Measurements from ENCODE around the gene SUCNR1. TPM values are rescaled to one million over a fixed set of nuclear protein-coding genes. Genes with fewer than 3 reads are reported as not detected.

Gene SUCNR1
- total and polyA plus RNA-seq, 2 donors (not counting 1 experiment from before 2014, with no cell fraction given), result not detected

- H3K9me3 ChIP-seq (ENCODE audit: control extremely low read depth in 1 of 3, control insufficient read depth in 2 of 3, insufficient read depth in 1 of 3, low read length in 2 of 3), result peaks cover 0 to 1% (median 0%) of the 10 kb centered on the region in 3 donors
- no peaks in the 10 kb centered on the region for H3K4me1 Mint-ChIP-seq
- no peak overlapping the region for H3K27ac Mint-ChIP-seq
- H3K4me3 ChIP-seq (ENCODE audit: control extremely low read depth in 1 of 5, extremely low read depth in 1 of 5, insufficient read depth in 1 of 5, low read depth in 2 of 5, low read length in 4 of 5), result no peak overlapping the region
- no peaks in the 10 kb centered on the region for H3K27me3 ChIP-seq (replicated peaks in 1 of 4; ENCODE audit: control extremely low read depth in 1 of 4, control insufficient read depth in 3 of 4, insufficient read depth in 4 of 4, low read length in 3 of 4)
- no peaks in the 10 kb centered on the region for H4K20me1 ChIP-seq (ENCODE audit: control insufficient read depth, insufficient read depth, low read length, poor library complexity, severe bottlenecking)
- H3K9me3 Mint-ChIP-seq (ENCODE audit: insufficient read depth), result no peaks in the 10 kb centered on the region
- no peak overlapping the region for H3K27ac ChIP-seq (ENCODE audit: low read length in 2 of 2)
- no peak for ATAC-seq (ENCODE audit: low read depth)
- DNase-seq, result no peak
- H3K4me2 ChIP-seq (replicated peaks; ENCODE audit: low read depth, low read length, poor library complexity, severe bottlenecking), result no peak overlapping the region
- TF ChIP-seq CTCF (IDR thresholded peaks at IDR 0.05), result no peak
- no peak overlapping the region for H2AFZ ChIP-seq (ENCODE audit: insufficient read depth, low read depth, low read length, poor library complexity, severe bottlenecking)
- no peaks in the 10 kb centered on the region for H3K36me3 ChIP-seq (replicated peaks in 1 of 2; ENCODE audit: control extremely low read depth in 1 of 2, control insufficient read depth in 1 of 2, extremely low read depth in 1 of 2, insufficient read depth in 2 of 2, low read length in 1 of 2)
- no peak overlapping the region for H3K9ac ChIP-seq (ENCODE audit: low read length)
- ChIA-PET CTCF (no interaction called here), POLR2A (no interaction called here)
- no peaks in the 10 kb centered on the region for H3K4me1 ChIP-seq (ENCODE audit: control insufficient read depth in 2 of 2, insufficient read depth in 2 of 2, low read length in 2 of 2)
- no peaks in the 10 kb centered on the region for H3K27me3 Mint-ChIP-seq
- no peaks in the 10 kb centered on the region for H3K79me2 ChIP-seq (ENCODE audit: control insufficient read depth, insufficient read depth, low read length)
- H3K4me3 Mint-ChIP-seq, result no peak overlapping the region
- intact Hi-C loops (cut with micrococcal nuclease), result no loop called here
Measured at GRCh38 chr3:151894219-151894618, 20.8 kb downstream of the SUCNR1 start.

GRCh38 chr3:151895478-151896241 lies 22.2 kb downstream of the SUCNR1 start:
- Histone ChIP-seq H4K20me1 (ENCODE audit: control insufficient read depth, insufficient read depth, low read length, poor library complexity, severe bottlenecking) (no peaks in the 10 kb centered on the region), H3K27ac (ENCODE audit: low read length in 2 of 2) (no peak overlapping the region), H3K4me3 (ENCODE audit: control extremely low read depth in 1 of 5, extremely low read depth in 1 of 5, insufficient read depth in 1 of 5, low read depth in 2 of 5, low read length in 4 of 5) (no peak overlapping the region), H3K27me3 (replicated peaks in 1 of 4; ENCODE audit: control extremely low read depth in 1 of 4, control insufficient read depth in 3 of 4, insufficient read depth in 4 of 4, low read length in 3 of 4) (no peaks in the 10 kb centered on the region), H3K36me3 (replicated peaks in 1 of 2; ENCODE audit: control extremely low read depth in 1 of 2, control insufficient read depth in 1 of 2, extremely low read depth in 1 of 2, insufficient read depth in 2 of 2, low read length in 1 of 2) (no peaks in the 10 kb centered on the region), H3K9ac (ENCODE audit: low read length) (no peak overlapping the region), H3K79me2 (ENCODE audit: control insufficient read depth, insufficient read depth, low read length) (no peaks in the 10 kb centered on the region), H2AFZ (ENCODE audit: insufficient read depth, low read depth, low read length, poor library complexity, severe bottlenecking) (no peak overlapping the region), H3K9me3 (ENCODE audit: control extremely low read depth in 1 of 3, control insufficient read depth in 2 of 3, insufficient read depth in 1 of 3, low read length in 2 of 3) (peaks cover 0 to 1% (median 0%) of the 10 kb centered on the region in 3 donors), H3K4me2 (replicated peaks; ENCODE audit: low read depth, low read length, poor library complexity, severe bottlenecking) (no peak overlapping the region), H3K4me1 (ENCODE audit: control insufficient read depth in 2 of 2, insufficient read depth in 2 of 2, low read length in 2 of 2) (no peaks in the 10 kb centered on the region)
- DNase-seq (no peak), ATAC-seq (ENCODE audit: low read depth) (no peak)
- H3K27me3 Mint-ChIP-seq, result no peaks in the 10 kb centered on the region
- H3K9me3 Mint-ChIP-seq (ENCODE audit: insufficient read depth), result no peaks in the 10 kb centered on the region
- intact Hi-C loops (cut with micrococcal nuclease), result no loop called here
- ChIA-PET CTCF (no interaction called here), POLR2A (no interaction called here)
- H3K4me3 Mint-ChIP-seq, result no peak overlapping the region
- H3K4me1 Mint-ChIP-seq, result peaks cover 5% of the 10 kb centered on the region
- no peak for TF ChIP-seq CTCF (IDR thresholded peaks at IDR 0.05)
- no peak for TF ChIP-seq EZH2 (IDR thresholded peaks at IDR 0.05; ENCODE audit: borderline replicate concordance, insufficient read depth, low read depth, low read length, poor library complexity, severe bottlenecking)
- no peak overlapping the region for H3K27ac Mint-ChIP-seq
- WGBS (ENCODE audit: insufficient coverage), result no CpG with 5 or more reads among the region's 4 CpGs
